Neural cell (in vitro differentiated cells): ENCODE data around the gene ZNF655. TPM values are rescaled to one million over a fixed set of nuclear protein-coding genes. Genes with fewer than 3 reads are reported as not detected.

Source experiments
- H2AFZ ChIP-seq: fragments of 200-600, 300-800 bp; sonication (generic), shearing (Covaris generic); 2 replicates; pipeline ENCODE4 v1.6.0; 2014; ENCODE audit warnings: low read depth, mild to moderate bottlenecking, antibody characterized with exemption, low read length, moderate library complexity
- H3F3A ChIP-seq: fragments of 200-600 bp; shearing (Covaris generic); 2 replicates; pipeline ENCODE4 v1.6.1; 2016; ENCODE audit warnings: mild to moderate bottlenecking, moderate library complexity, mixed read lengths, antibody characterized with exemption, low read length; ENCODE audit not compliant: insufficient read depth, poor library complexity, severe bottlenecking
- H3K27ac ChIP-seq: fragments of 200-600, 300-800 bp; sonication (generic), shearing (Covaris generic); 2 replicates; pipeline ENCODE4 v1.5.1; 2014; ENCODE audit warnings: mild to moderate bottlenecking, low read length, moderate library complexity
- H3K27me3 ChIP-seq: fragments of 300-800, 200-600 bp; sonication (generic), shearing (Covaris generic); 2 replicates; pipeline ENCODE4 v1.6.0; 2014; ENCODE audit warnings: mild to moderate bottlenecking, low read depth, low read length, moderate library complexity; ENCODE audit not compliant: insufficient read depth
- H3K36me3 ChIP-seq: fragments of 300-800, 200-600 bp; sonication (generic), shearing (Covaris generic); 2 replicates; pipeline ENCODE4 v1.5.1; 2014; ENCODE audit warnings: mild to moderate bottlenecking, antibody characterized with exemption, low read length, moderate library complexity; ENCODE audit not compliant: insufficient read depth
- H3K4me2 ChIP-seq: fragments of 300-800, 200-600 bp; sonication (generic), shearing (Covaris generic); 2 replicates; pipeline ENCODE4 v1.6.0; 2014; ENCODE audit warnings: mild to moderate bottlenecking, low read length
- H3K4me3 ChIP-seq: fragments of 300-800, 200-600 bp; sonication (generic), shearing (Covaris generic); 2 replicates; pipeline ENCODE4 v1.5.1; 2014; ENCODE audit warnings: mild to moderate bottlenecking, low read length, moderate library complexity
- H3K79me2 ChIP-seq: fragments of 200-600 bp; shearing (Covaris generic); replicated peaks from 2 replicates; pipeline ENCODE4 v1.6.0; 2014; ENCODE audit warnings: mild to moderate bottlenecking, low read length, moderate library complexity; ENCODE audit not compliant: insufficient read depth
- H3K9ac ChIP-seq: fragments of 300-800, 200-600 bp; sonication (generic), shearing (Covaris generic); 2 replicates; pipeline ENCODE4 v1.6.1; 2016; ENCODE audit warnings: mild to moderate bottlenecking, low read length, mixed read lengths
- H3K9me2 ChIP-seq: fragments of 200-600 bp; shearing (Covaris generic); 2 replicates; pipeline ENCODE4 v1.6.1; 2016; ENCODE audit warnings: mild to moderate bottlenecking, low read length, mixed read lengths; ENCODE audit not compliant: insufficient read depth
- H3K9me3 ChIP-seq: fragments of 200-600, 300-800 bp; sonication (generic), shearing (Covaris generic); 2 replicates; pipeline ENCODE4 v1.6.1; 2016; ENCODE audit warnings: mild to moderate bottlenecking, mixed run types, low read length, moderate library complexity, mixed read lengths
- H4K20me1 ChIP-seq: fragments of 200-600 bp; shearing (Covaris generic); 2 replicates; pipeline ENCODE4 v1.6.1; 2016; ENCODE audit warnings: mild to moderate bottlenecking, mixed run types; ENCODE audit not compliant: insufficient read depth
- EP300 ChIP-seq: fragments of 450-650 bp; conservative IDR thresholded peaks from 2 replicates; pipeline ENCODE4 v1.6.1; 2014; ENCODE audit warnings: antibody characterized with exemption, mild to moderate bottlenecking, moderate library complexity; ENCODE audit not compliant: poor library complexity, severe bottlenecking
- EZH2 ChIP-seq: fragments of 200-600, 300-800 bp; shearing (Covaris generic), sonication (generic); IDR thresholded peaks from 2 replicates; pipeline ENCODE4 v1.6.1; 2014; ENCODE audit warnings: antibody characterized with exemption, low read length, borderline replicate concordance, mild to moderate bottlenecking; ENCODE audit not compliant: insufficient read depth, poor library complexity, severe bottlenecking
- MXI1 ChIP-seq: fragments of 450-650 bp; conservative IDR thresholded peaks from 2 replicates; pipeline ENCODE4 v1.6.1; 2014; ENCODE audit warnings: antibody characterized with exemption, mild to moderate bottlenecking; ENCODE audit not compliant: poor library complexity, severe bottlenecking
- POLR2AphosphoS5 ChIP-seq: IDR thresholded peaks from 2 replicates; pipeline ENCODE4 v1.6.1; 2012
- RAD21 ChIP-seq: fragments of 450-650 bp; conservative IDR thresholded peaks from 2 replicates; pipeline ENCODE4 v1.6.1; 2014; ENCODE audit warnings: antibody characterized with exemption, mild to moderate bottlenecking, moderate library complexity
- SMC3 ChIP-seq: fragments of 450-650 bp; conservative IDR thresholded peaks from 2 replicates; pipeline ENCODE4 v1.6.1; 2014; ENCODE audit warnings: antibody characterized with exemption, mild to moderate bottlenecking, moderate library complexity; ENCODE audit not compliant: poor library complexity
- TAF1 ChIP-seq: IDR thresholded peaks from 2 replicates; pipeline ENCODE4 v1.6.1; 2012; ENCODE audit warnings: low read depth
- polyA minus RNA-seq: library from RNA; depleted of rRNA, polyadenylated mRNA; stranded (reverse); fragments of >200 nt; gene quantifications from 2 replicates; pipeline ENCODE4 v1.2.3, GENCODE V29; 2014
- polyA plus RNA-seq: library from polyadenylated mRNA; depleted of rRNA; stranded (reverse); fragments of >200 nt; gene quantifications from 2 replicates; pipeline ENCODE4 v1.2.3, GENCODE V29; 2014
- TF ChIP-seq, protein P1 (sequence below): fragments of 450-650 bp; IDR thresholded peaks from 2 replicates; pipeline ENCODE4 v1.5.1; 2014; ENCODE audit warnings: antibody characterized with exemption, mild to moderate bottlenecking, moderate library complexity; ENCODE audit not compliant: poor library complexity, severe bottlenecking
- TF ChIP-seq, protein P2 (sequence below): IDR thresholded peaks from 2 replicates; pipeline ENCODE4 v1.6.1; 2012; ENCODE audit warnings: borderline replicate concordance

The ZNF655 gene, protein sequence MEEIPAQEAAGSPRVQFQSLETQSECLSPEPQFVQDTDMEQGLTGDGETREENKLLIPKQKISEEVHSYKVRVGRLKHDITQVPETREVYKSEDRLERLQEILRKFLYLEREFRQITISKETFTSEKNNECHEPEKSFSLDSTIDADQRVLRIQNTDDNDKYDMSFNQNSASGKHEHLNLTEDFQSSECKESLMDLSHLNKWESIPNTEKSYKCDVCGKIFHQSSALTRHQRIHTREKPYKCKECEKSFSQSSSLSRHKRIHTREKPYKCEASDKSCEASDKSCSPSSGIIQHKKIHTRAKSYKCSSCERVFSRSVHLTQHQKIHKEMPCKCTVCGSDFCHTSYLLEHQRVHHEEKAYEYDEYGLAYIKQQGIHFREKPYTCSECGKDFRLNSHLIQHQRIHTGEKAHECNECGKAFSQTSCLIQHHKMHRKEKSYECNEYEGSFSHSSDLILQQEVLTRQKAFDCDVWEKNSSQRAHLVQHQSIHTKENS
- polyA plus RNA-seq, result 89.0 and 92.8 TPM in 2 replicates
- polyA minus RNA-seq, result 123 and 139 TPM in 2 replicates

DNA sequence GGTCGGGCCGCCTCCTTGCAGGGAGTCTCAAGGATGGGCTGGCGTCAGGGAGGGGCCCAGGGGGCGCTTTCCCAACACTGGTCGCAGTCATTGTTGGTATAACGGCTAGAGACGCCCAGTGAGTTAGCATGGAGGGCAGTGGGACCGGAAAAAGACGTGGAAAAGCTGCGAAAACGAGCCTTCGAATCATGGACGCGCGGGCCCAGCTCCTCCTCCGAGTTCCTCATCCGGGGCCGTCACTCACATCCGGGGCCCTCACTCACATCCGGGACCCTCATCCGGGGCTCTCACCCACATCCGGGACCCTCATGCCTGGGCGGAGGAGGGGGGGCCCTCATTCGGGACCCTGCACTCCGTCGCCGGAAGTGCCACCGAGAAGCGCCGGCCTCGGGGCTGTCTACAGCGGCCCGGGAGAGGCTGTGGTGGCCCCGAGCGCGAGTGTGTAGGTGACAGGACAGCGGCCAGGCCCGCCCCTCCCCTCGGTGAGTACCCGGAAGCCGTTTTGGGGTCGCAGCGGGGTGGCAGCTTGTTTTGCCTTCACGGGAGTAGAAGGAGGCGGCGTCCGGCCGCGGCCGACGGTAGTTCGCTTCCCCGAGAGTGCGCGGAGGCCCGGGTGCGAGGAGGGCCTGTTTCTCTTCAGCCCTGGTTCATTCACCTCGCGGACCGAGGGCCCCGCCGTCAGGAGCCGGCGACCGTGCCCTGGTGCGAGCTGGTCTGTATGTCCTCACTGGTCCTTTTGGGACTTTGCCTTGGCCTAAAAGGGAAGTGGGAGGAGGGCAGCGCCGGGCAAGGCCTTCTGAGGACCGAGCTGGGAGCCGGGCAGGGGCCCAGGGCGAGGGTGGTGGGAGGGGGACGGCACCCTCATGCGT is at the start of gene ZNF655:
TSS of gene ZNF655 (plus strand) at position 337 of the 869 bp plus-strand sequence. CDS start 1,918 bp downstream, outside the sequence.
- Histone ChIP-seq H3F3A (no peaks in the 10 kb centered on the region), H2AFZ (peak within 1 kb of the TSS; percentile 99), H3K27ac (peak within 1 kb of the TSS; percentile 100), H3K9me2 (no peaks in the 10 kb centered on the region), H3K4me2 (peak within 1 kb of the TSS; percentile 98), H3K79me2 (peaks cover 56% of the 10 kb centered on the region), H4K20me1 (no peaks in the 10 kb centered on the region), H3K36me3 (peaks cover 5% of the 10 kb centered on the region), H3K4me3 (peak within 1 kb of the TSS; percentile 89), H3K27me3 (no peaks in the 10 kb centered on the region), H3K9me3 (no peaks in the 10 kb centered on the region), H3K9ac (peak within 1 kb of the TSS; percentile 100)
- TF ChIP-seq MXI1 (peak; percentile 75), RAD21 (peak; percentile 8), SMC3 (peak; percentile 37), EZH2 (no peak), EP300 (peak; percentile 51), TAF1 (peak; percentile 2), POLR2AphosphoS5 (peak; percentile 99)
- TF ChIP-seq, protein P1, sequence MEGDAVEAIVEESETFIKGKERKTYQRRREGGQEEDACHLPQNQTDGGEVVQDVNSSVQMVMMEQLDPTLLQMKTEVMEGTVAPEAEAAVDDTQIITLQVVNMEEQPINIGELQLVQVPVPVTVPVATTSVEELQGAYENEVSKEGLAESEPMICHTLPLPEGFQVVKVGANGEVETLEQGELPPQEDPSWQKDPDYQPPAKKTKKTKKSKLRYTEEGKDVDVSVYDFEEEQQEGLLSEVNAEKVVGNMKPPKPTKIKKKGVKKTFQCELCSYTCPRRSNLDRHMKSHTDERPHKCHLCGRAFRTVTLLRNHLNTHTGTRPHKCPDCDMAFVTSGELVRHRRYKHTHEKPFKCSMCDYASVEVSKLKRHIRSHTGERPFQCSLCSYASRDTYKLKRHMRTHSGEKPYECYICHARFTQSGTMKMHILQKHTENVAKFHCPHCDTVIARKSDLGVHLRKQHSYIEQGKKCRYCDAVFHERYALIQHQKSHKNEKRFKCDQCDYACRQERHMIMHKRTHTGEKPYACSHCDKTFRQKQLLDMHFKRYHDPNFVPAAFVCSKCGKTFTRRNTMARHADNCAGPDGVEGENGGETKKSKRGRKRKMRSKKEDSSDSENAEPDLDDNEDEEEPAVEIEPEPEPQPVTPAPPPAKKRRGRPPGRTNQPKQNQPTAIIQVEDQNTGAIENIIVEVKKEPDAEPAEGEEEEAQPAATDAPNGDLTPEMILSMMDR, result no peak
- TF ChIP-seq, protein P2, sequence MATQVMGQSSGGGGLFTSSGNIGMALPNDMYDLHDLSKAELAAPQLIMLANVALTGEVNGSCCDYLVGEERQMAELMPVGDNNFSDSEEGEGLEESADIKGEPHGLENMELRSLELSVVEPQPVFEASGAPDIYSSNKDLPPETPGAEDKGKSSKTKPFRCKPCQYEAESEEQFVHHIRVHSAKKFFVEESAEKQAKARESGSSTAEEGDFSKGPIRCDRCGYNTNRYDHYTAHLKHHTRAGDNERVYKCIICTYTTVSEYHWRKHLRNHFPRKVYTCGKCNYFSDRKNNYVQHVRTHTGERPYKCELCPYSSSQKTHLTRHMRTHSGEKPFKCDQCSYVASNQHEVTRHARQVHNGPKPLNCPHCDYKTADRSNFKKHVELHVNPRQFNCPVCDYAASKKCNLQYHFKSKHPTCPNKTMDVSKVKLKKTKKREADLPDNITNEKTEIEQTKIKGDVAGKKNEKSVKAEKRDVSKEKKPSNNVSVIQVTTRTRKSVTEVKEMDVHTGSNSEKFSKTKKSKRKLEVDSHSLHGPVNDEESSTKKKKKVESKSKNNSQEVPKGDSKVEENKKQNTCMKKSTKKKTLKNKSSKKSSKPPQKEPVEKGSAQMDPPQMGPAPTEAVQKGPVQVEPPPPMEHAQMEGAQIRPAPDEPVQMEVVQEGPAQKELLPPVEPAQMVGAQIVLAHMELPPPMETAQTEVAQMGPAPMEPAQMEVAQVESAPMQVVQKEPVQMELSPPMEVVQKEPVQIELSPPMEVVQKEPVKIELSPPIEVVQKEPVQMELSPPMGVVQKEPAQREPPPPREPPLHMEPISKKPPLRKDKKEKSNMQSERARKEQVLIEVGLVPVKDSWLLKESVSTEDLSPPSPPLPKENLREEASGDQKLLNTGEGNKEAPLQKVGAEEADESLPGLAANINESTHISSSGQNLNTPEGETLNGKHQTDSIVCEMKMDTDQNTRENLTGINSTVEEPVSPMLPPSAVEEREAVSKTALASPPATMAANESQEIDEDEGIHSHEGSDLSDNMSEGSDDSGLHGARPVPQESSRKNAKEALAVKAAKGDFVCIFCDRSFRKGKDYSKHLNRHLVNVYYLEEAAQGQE, result peak; percentile 95

DNA sequence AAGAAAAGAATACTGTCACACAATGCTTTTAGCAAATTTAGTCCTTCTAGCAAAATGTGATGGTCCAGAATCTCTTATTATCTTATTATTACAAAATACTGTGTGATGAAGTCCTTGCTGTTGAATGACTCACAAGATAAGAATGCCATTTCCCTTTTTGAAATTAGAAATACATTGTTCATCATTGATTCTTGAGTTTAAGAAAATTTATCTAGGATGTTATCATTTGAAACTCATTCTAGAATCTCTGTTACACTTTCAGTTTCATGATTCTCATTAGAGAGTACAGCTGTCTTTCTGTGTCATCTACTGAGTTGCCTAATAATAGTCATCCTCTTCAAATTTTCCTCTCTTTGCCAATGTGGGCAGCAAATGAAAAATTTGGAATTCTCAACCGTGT is 44.4 kb upstream of the ZNF655 start:
- H4K20me1 ChIP-seq, result no peaks in the 10 kb centered on the region
- H3K36me3 ChIP-seq, result no peaks in the 10 kb centered on the region
- H2AFZ ChIP-seq, result no peak overlapping the region
- H3K4me2 ChIP-seq, result no peak overlapping the region
- H3K4me3 ChIP-seq, result no peak overlapping the region
- no peaks in the 10 kb centered on the region for H3K79me2 ChIP-seq
- no peak overlapping the region for H3K9ac ChIP-seq
- H3K9me2 ChIP-seq, result no peaks in the 10 kb centered on the region
- no peak overlapping the region for H3K27ac ChIP-seq
- H3K27me3 ChIP-seq, result no peaks in the 10 kb centered on the region
- H3F3A ChIP-seq, result no peaks in the 10 kb centered on the region
- no peaks in the 10 kb centered on the region for H3K9me3 ChIP-seq
- no peak for TF ChIP-seq POLR2AphosphoS5
- TF ChIP-seq SMC3, result no peak
- TF ChIP-seq, protein P2, result no peak
- no peak for TF ChIP-seq MXI1
- no peak for TF ChIP-seq EP300
- TF ChIP-seq, protein P1, result no peak
- no peak for TF ChIP-seq RAD21
- no peak for TF ChIP-seq TAF1
- no peak for TF ChIP-seq EZH2
